ENCODE measurements around the gene NIM1K.

GRCh38 chr5:43203373-43203772 is 11.3 kb downstream of the NIM1K start:
- TF ChIP-seq CTCF (IDR thresholded peaks at IDR 0.05) (no peak), POLR2A (IDR thresholded peaks at IDR 0.05) (no peak)
